Immature natural killer cell (primary cell): ENCODE results near the gene MTX2. TPM values are rescaled to one million over a fixed set of nuclear protein-coding genes. Genes with fewer than 3 reads are reported as not detected.
"Not testable (repeated sequence)": the region's sequence is repeated elsewhere in the genome, so short reads cannot be mapped to it uniquely, and the experiment has no call there.

Source experiments
- DNase-seq, 3 donors: peaks; one replicate each; pipeline ENCODE4 v3.0.0; 2022; ENCODE audit warnings: mixed read lengths in 1 of 3
- H3K27ac Mint-ChIP-seq, 6 donors: one replicate each; pipeline ENCODE4 v1.8.0; 2020; ENCODE audit warnings: mixed read lengths in 6 of 6, mild to moderate bottlenecking in 5 of 6, inconsistent platforms in 4 of 6, moderate library complexity in 3 of 6
- H3K27me3 Mint-ChIP-seq, 3 donors: one replicate each; pipeline ENCODE4 v1.8.0; 2020 to 2021; ENCODE audit warnings: low read depth in 3 of 3, mild to moderate bottlenecking in 3 of 3, mixed read lengths in 3 of 3, moderate library complexity in 3 of 3, inconsistent platforms in 1 of 3
- H3K36me3 Mint-ChIP-seq, 3 donors: one replicate each; pipeline ENCODE4 v1.8.0; 2020; ENCODE audit warnings: mixed read lengths in 3 of 3, inconsistent platforms in 2 of 3, mild to moderate bottlenecking in 2 of 3
- H3K4me1 Mint-ChIP-seq, 2 donors: one replicate each; pipeline ENCODE4 v1.8.0; 2020; ENCODE audit warnings: inconsistent platforms in 2 of 2, mild to moderate bottlenecking in 2 of 2, mixed read lengths in 2 of 2, moderate library complexity in 1 of 2
- H3K4me3 Mint-ChIP-seq, 5 donors: one replicate each; pipeline ENCODE4 v1.8.0; 2020; ENCODE audit warnings: mild to moderate bottlenecking in 5 of 5, mixed read lengths in 5 of 5, inconsistent platforms in 3 of 5, moderate library complexity in 3 of 5
- H3K9me3 Mint-ChIP-seq, 6 donors: one replicate each; pipeline ENCODE4 v1.8.0; 2020; ENCODE audit warnings: mild to moderate bottlenecking in 6 of 6, mixed read lengths in 6 of 6, inconsistent platforms in 4 of 6, moderate library complexity in 3 of 6
- polyA plus RNA-seq, 3 donors: library from polyadenylated mRNA; unstranded; fragments of 300-500 nt; fragmentation: Illumina TruSeq; gene quantifications; one replicate each; pipeline ENCODE4 v1.2.3, GENCODE V29; 2021

The MTX2 gene
- polyA plus RNA-seq, 3 donors from 2014 or later, result 8.2 to 15.5 (median 13.8) TPM

- no peaks in the 10 kb centered on the region for H3K9me3 Mint-ChIP-seq
- no peaks in the 10 kb centered on the region for H3K27me3 Mint-ChIP-seq
- DNase-seq, result no peak
- H3K4me1 Mint-ChIP-seq, result peaks cover 0 to 10% of the 10 kb centered on the region in 2 donors
- no peak overlapping the region for H3K4me3 Mint-ChIP-seq
- peaks cover 0 to 10% (median 3%) of the 10 kb centered on the region in 3 donors for H3K36me3 Mint-ChIP-seq
- H3K27ac Mint-ChIP-seq, result no peak overlapping the region
Measured at GRCh38 chr2:176297737-176298136, 28.5 kb downstream of the MTX2 start.

GRCh38 chr2:176306020-176306419 lies 36.8 kb downstream of the MTX2 start:
- not testable (repeated sequence) for H3K4me1 Mint-ChIP-seq, H3K4me3 Mint-ChIP-seq, DNase-seq, H3K27me3 Mint-ChIP-seq, H3K27ac Mint-ChIP-seq, H3K9me3 Mint-ChIP-seq
- H3K36me3 Mint-ChIP-seq, result peaks cover 10 to 52% (median 46%) of the 10 kb centered on the region in 3 donors

GRCh38 chr2:176317199-176317598 lies 48.0 kb downstream of the MTX2 start:
- DNase-seq, result no peak
- H3K27me3 Mint-ChIP-seq, result no peaks in the 10 kb centered on the region
- peaks cover 3 to 16% (median 6%) of the 10 kb centered on the region in 3 donors for H3K36me3 Mint-ChIP-seq
- no peak overlapping the region for H3K27ac Mint-ChIP-seq
- H3K9me3 Mint-ChIP-seq, result no peaks in the 10 kb centered on the region
- H3K4me3 Mint-ChIP-seq, result no peak overlapping the region
- H3K4me1 Mint-ChIP-seq, result no peaks in the 10 kb centered on the region

GRCh38 chr2:176317623-176318065 lies 48.4 kb downstream of the MTX2 start:
- Mint-ChIP-seq H3K36me3 (peaks cover 3 to 16% (median 6%) of the 10 kb centered on the region in 3 donors), H3K27ac (no peak overlapping the region), H3K27me3 (no peaks in the 10 kb centered on the region), H3K4me1 (no peaks in the 10 kb centered on the region), H3K9me3 (no peaks in the 10 kb centered on the region), H3K4me3 (no peak overlapping the region)
- no peak for DNase-seq

GRCh38 chr2:176321916-176322315 lies 52.7 kb downstream of the MTX2 start:
- Mint-ChIP-seq H3K27me3 (peaks cover 0 to 2% (median 0%) of the 10 kb centered on the region in 3 donors), H3K4me1 (peaks cover 3 to 5% of the 10 kb centered on the region in 2 donors), H3K36me3 (peaks cover 0 to 11% (median 6%) of the 10 kb centered on the region in 3 donors), H3K9me3 (no peaks in the 10 kb centered on the region), H3K27ac (no peak overlapping the region), H3K4me3 (no peak overlapping the region)
- DNase-seq, result no peak

DNA sequence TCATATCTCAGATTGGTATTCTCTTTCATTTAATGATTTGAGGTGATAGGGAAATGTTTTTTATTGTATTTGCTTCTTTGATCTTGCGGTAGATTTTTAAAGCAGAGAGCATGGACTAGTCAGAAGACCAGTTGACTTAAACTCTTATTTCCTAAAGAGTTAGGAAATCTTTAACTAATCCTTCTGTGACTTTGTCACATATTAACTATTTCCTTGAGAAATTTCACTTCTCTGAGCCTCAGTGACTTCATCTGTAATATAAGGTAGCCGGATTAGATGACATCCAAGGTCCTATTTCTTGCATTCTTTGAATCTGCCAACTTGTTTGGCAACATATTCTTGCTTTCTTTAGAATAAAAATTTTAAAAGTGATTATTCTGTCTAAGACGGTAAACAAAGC lies 55.6 kb downstream of the MTX2 start:
- DNase-seq, result no peak
- Mint-ChIP-seq H3K4me1 (peaks cover 3 to 5% of the 10 kb centered on the region in 2 donors), H3K27ac (no peak overlapping the region), H3K9me3 (no peaks in the 10 kb centered on the region), H3K27me3 (peaks cover 0 to 2% (median 0%) of the 10 kb centered on the region in 3 donors), H3K4me3 (no peak overlapping the region), H3K36me3 (peaks cover 7 to 17% (median 13%) of the 10 kb centered on the region in 3 donors)

DNA sequence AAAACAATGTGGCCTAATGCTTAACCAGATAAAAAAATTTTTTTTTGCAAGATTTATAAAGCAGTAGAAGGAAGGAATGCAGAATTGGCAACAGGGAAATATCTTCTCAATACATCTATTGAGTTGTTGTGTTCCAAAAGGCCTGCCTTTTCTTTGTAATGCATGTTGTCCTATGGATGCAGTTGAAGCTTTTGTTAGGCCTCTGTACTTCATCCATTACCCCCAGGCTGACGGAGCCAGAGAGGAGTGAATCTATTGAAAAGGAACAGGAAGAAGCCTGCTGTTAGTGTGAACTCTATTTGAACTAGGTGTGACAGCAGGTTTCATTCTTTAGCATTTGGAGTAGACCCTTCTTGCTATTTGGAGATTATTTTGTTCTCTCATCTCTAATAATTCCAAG lies 56.5 kb downstream of the MTX2 start:
- H3K27ac Mint-ChIP-seq, result no peak overlapping the region
- H3K4me1 Mint-ChIP-seq, result peaks cover 3 to 5% of the 10 kb centered on the region in 2 donors
- DNase-seq, result no peak
- peaks cover 0 to 2% (median 0%) of the 10 kb centered on the region in 3 donors for H3K27me3 Mint-ChIP-seq
- no peaks in the 10 kb centered on the region for H3K9me3 Mint-ChIP-seq
- H3K4me3 Mint-ChIP-seq, result no peak overlapping the region
- peaks cover 9 to 17% (median 13%) of the 10 kb centered on the region in 3 donors for H3K36me3 Mint-ChIP-seq

- Mint-ChIP-seq H3K4me3 (no peak overlapping the region), H3K27ac (no peak overlapping the region), H3K36me3 (peaks cover 10 to 24% (median 23%) of the 10 kb centered on the region in 3 donors), H3K27me3 (peaks cover 0 to 2% (median 0%) of the 10 kb centered on the region in 3 donors), H3K9me3 (no peaks in the 10 kb centered on the region), H3K4me1 (peaks cover 3 to 5% of the 10 kb centered on the region in 2 donors)
- DNase-seq, result no peak
Measured at GRCh38 chr2:176328149-176328548, 58.9 kb downstream of the MTX2 start.

DNA sequence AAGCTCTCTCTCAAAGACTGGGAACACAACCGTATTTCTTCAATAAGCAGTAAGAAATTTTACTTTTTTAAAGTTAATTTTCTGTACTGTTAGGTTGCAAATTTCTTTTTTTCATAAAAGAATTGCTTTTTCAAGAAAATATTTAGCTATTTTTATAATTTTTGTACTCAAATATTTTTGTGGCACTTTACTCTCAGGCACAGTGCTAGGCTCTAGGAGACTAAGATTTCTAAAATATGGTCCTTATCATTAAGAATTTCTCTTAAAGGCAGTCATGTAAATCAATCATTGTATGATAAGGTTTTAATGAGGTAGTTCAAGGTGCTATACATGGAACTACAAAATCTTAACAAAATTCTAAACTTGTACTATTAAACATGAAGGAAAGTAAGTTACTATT lies 61.4 kb downstream of the MTX2 start:
- no peak overlapping the region for H3K27ac Mint-ChIP-seq
- H3K36me3 Mint-ChIP-seq, result peaks cover 10 to 28% (median 24%) of the 10 kb centered on the region in 3 donors
- H3K9me3 Mint-ChIP-seq, result no peaks in the 10 kb centered on the region
- no peaks in the 10 kb centered on the region for H3K27me3 Mint-ChIP-seq
- peaks cover 1 to 3% of the 10 kb centered on the region in 2 donors for H3K4me1 Mint-ChIP-seq
- H3K4me3 Mint-ChIP-seq, result no peak overlapping the region
- no peak for DNase-seq

GRCh38 chr2:176331646-176332045 lies 62.4 kb downstream of the MTX2 start:
- Mint-ChIP-seq H3K9me3 (no peaks in the 10 kb centered on the region), H3K36me3 (peaks cover 10 to 28% (median 24%) of the 10 kb centered on the region in 3 donors), H3K4me1 (no peaks in the 10 kb centered on the region), H3K4me3 (no peak overlapping the region), H3K27me3 (no peaks in the 10 kb centered on the region), H3K27ac (no peak overlapping the region)
- DNase-seq, result no peak

GRCh38 chr2:176334729-176335128 lies 65.5 kb downstream of the MTX2 start:
- peaks cover 15 to 33% (median 33%) of the 10 kb centered on the region in 3 donors for H3K36me3 Mint-ChIP-seq
- DNase-seq, result no peak
- H3K9me3 Mint-ChIP-seq, result peaks cover 0 to 1% (median 0%) of the 10 kb centered on the region in 6 donors
- H3K4me3 Mint-ChIP-seq, result no peak overlapping the region
- H3K27ac Mint-ChIP-seq, result no peak overlapping the region
- H3K27me3 Mint-ChIP-seq, result no peaks in the 10 kb centered on the region
- H3K4me1 Mint-ChIP-seq, result no peaks in the 10 kb centered on the region

DNA sequence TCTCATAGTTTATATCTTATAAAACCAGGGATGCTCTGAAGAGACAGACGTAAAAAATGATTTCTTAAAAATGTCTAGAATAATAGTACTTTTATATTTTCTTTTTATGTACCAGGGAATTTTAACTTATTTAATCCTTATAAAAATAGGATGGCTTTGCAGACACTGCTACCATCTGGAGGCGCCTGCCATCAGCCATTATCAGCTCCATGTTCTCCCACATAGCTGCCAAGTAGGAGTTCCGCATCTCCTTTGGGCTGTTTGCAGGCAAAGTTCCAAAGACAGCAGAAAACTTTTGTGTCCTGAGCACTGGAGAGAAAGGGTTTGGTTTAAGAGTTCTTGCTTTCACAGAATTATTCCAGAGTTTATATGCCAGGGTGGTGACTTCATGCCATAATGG lies 69.2 kb downstream of the MTX2 start:
- Mint-ChIP-seq H3K36me3 (peaks cover 10 to 22% (median 21%) of the 10 kb centered on the region in 3 donors), H3K4me3 (no peak overlapping the region), H3K27me3 (peaks cover 0 to 1% (median 0%) of the 10 kb centered on the region in 3 donors), H3K9me3 (peaks cover 0 to 1% (median 0%) of the 10 kb centered on the region in 6 donors), H3K27ac (no peak overlapping the region), H3K4me1 (no peaks in the 10 kb centered on the region)
- DNase-seq, result no peak

GRCh38 chr2:176339208-176339607 lies 70.0 kb downstream of the MTX2 start:
- no peak for DNase-seq
- Mint-ChIP-seq H3K4me1 (no peaks in the 10 kb centered on the region), H3K27me3 (peaks cover 0 to 1% (median 0%) of the 10 kb centered on the region in 3 donors), H3K9me3 (peaks cover 0 to 1% (median 0%) of the 10 kb centered on the region in 6 donors), H3K4me3 (no peak overlapping the region), H3K36me3 (peaks cover 10 to 22% (median 21%) of the 10 kb centered on the region in 3 donors), H3K27ac (no peak overlapping the region)

- peaks cover 4 to 5% (median 5%) of the 10 kb centered on the region in 3 donors for H3K36me3 Mint-ChIP-seq
- no peaks in the 10 kb centered on the region for H3K4me1 Mint-ChIP-seq
- H3K27ac Mint-ChIP-seq, result no peak overlapping the region
- peaks cover 0 to 7% (median 2%) of the 10 kb centered on the region in 6 donors for H3K9me3 Mint-ChIP-seq
- peaks cover 0 to 11% (median 2%) of the 10 kb centered on the region in 3 donors for H3K27me3 Mint-ChIP-seq
- no peak for DNase-seq
- H3K4me3 Mint-ChIP-seq, result no peak overlapping the region
Measured at GRCh38 chr2:176356251-176356650, 87.0 kb downstream of the MTX2 start.
